ENCODE results near the gene ANO4.

The ANO4 gene

GRCh38 chr12:100862676-100863075 is 68.1 kb downstream of the ANO4 start:
- Histone ChIP-seq H3K79me2 (ENCODE audit: insufficient read depth, low read length) (no peaks in the 10 kb centered on the region), H2AFZ (ENCODE audit: low read length) (no peak overlapping the region), H3K4me1 (ENCODE audit: insufficient read depth, low read length, poor library complexity, severe bottlenecking) (no peaks in the 10 kb centered on the region), H3K9me3 (ENCODE audit: insufficient read depth, low read depth, low read length) (no peaks in the 10 kb centered on the region), H3K27me3 (ENCODE audit: insufficient read depth, low read length, poor library complexity, severe bottlenecking) (no peaks in the 10 kb centered on the region), H3K4me3 (ENCODE audit: low read length, poor library complexity, severe bottlenecking) (no peak overlapping the region), H3F3A (ENCODE audit: low read depth) (no peaks in the 10 kb centered on the region), H4K20me1 (ENCODE audit: insufficient read depth, low read length, poor library complexity, severe bottlenecking) (no peaks in the 10 kb centered on the region), H3K4me2 (ENCODE audit: low read depth, low read length, poor library complexity, severe bottlenecking) (no peak overlapping the region), H3K9me2 (replicated peaks; ENCODE audit: low read depth, low read length) (no peaks in the 10 kb centered on the region), H3K9ac (ENCODE audit: low read depth, low read length, poor library complexity, severe bottlenecking) (no peak overlapping the region), H3K36me3 (ENCODE audit: insufficient read depth, low read length) (no peaks in the 10 kb centered on the region)
- TF ChIP-seq EZH2phosphoT487 (IDR thresholded peaks at IDR 0.05; ENCODE audit: borderline replicate concordance) (no peak), CTCF (conservative IDR thresholded peaks at IDR 0.05; ENCODE audit: low read length) (no peak)

- no peaks in the 10 kb centered on the region for H3K36me3 ChIP-seq (ENCODE audit: insufficient read depth, low read length)
- H3K4me1 ChIP-seq (ENCODE audit: insufficient read depth, low read length, poor library complexity, severe bottlenecking) = no peaks in the 10 kb centered on the region
- no peaks in the 10 kb centered on the region for H3K9me3 ChIP-seq (ENCODE audit: insufficient read depth, low read depth, low read length)
- TF ChIP-seq EZH2phosphoT487 (IDR thresholded peaks at IDR 0.05; ENCODE audit: borderline replicate concordance) (no peak), CTCF (conservative IDR thresholded peaks at IDR 0.05; ENCODE audit: low read length) (no peak)
- H3K9ac ChIP-seq (ENCODE audit: low read depth, low read length, poor library complexity, severe bottlenecking) = no peak overlapping the region
- no peaks in the 10 kb centered on the region for H4K20me1 ChIP-seq (ENCODE audit: insufficient read depth, low read length, poor library complexity, severe bottlenecking)
- H3K4me3 ChIP-seq (ENCODE audit: low read length, poor library complexity, severe bottlenecking) = no peak overlapping the region
- no peaks in the 10 kb centered on the region for H3K9me2 ChIP-seq (replicated peaks; ENCODE audit: low read depth, low read length)
- H3F3A ChIP-seq (ENCODE audit: low read depth) = no peaks in the 10 kb centered on the region
- no peak overlapping the region for H2AFZ ChIP-seq (ENCODE audit: low read length)
- H3K4me2 ChIP-seq (ENCODE audit: low read depth, low read length, poor library complexity, severe bottlenecking) = no peak overlapping the region
- H3K27me3 ChIP-seq (ENCODE audit: insufficient read depth, low read length, poor library complexity, severe bottlenecking) = no peaks in the 10 kb centered on the region
- no peaks in the 10 kb centered on the region for H3K79me2 ChIP-seq (ENCODE audit: insufficient read depth, low read length)
Measured at GRCh38 chr12:100864366-100864765, 69.8 kb downstream of the ANO4 start.

- Histone ChIP-seq H2AFZ (ENCODE audit: low read length) (no peak overlapping the region), H3K4me2 (ENCODE audit: low read depth, low read length, poor library complexity, severe bottlenecking) (no peak overlapping the region), H3F3A (ENCODE audit: low read depth) (no peaks in the 10 kb centered on the region), H3K27me3 (ENCODE audit: insufficient read depth, low read length, poor library complexity, severe bottlenecking) (no peaks in the 10 kb centered on the region), H3K9me2 (replicated peaks; ENCODE audit: low read depth, low read length) (no peaks in the 10 kb centered on the region), H3K4me1 (ENCODE audit: insufficient read depth, low read length, poor library complexity, severe bottlenecking) (no peaks in the 10 kb centered on the region), H3K9ac (ENCODE audit: low read depth, low read length, poor library complexity, severe bottlenecking) (no peak overlapping the region), H3K79me2 (ENCODE audit: insufficient read depth, low read length) (no peaks in the 10 kb centered on the region), H3K9me3 (ENCODE audit: insufficient read depth, low read depth, low read length) (no peaks in the 10 kb centered on the region), H4K20me1 (ENCODE audit: insufficient read depth, low read length, poor library complexity, severe bottlenecking) (no peaks in the 10 kb centered on the region), H3K36me3 (ENCODE audit: insufficient read depth, low read length) (no peaks in the 10 kb centered on the region), H3K4me3 (ENCODE audit: low read length, poor library complexity, severe bottlenecking) (no peak overlapping the region)
- TF ChIP-seq EZH2phosphoT487 (IDR thresholded peaks at IDR 0.05; ENCODE audit: borderline replicate concordance) (no peak), CTCF (conservative IDR thresholded peaks at IDR 0.05; ENCODE audit: low read length) (no peak)
Measured at GRCh38 chr12:100867639-100868393, 73.2 kb downstream of the ANO4 start.
